DOHH2 (cell line): Measurements from ENCODE around the gene ALOXE3.

Source experiments
- EZH2phosphoT487 ChIP-seq: fragments of 200-600 bp; sonication (generic); IDR thresholded peaks from 2 replicates; pipeline ENCODE4 v1.6.1; 2017; ENCODE audit warnings: borderline replicate concordance, mild to moderate bottlenecking, antibody characterized with exemption, low read length, moderate library complexity, mixed read lengths
- TF ChIP-seq, protein P1 (sequence below): fragments of 200-600 bp; sonication (generic); IDR thresholded peaks from one replicate; pipeline ENCODE4 v1.5.1; 2014; ENCODE audit warnings: antibody characterized with exemption, mild to moderate bottlenecking, low read depth, low read length; ENCODE audit not compliant: poor library complexity, severe bottlenecking

DNA sequence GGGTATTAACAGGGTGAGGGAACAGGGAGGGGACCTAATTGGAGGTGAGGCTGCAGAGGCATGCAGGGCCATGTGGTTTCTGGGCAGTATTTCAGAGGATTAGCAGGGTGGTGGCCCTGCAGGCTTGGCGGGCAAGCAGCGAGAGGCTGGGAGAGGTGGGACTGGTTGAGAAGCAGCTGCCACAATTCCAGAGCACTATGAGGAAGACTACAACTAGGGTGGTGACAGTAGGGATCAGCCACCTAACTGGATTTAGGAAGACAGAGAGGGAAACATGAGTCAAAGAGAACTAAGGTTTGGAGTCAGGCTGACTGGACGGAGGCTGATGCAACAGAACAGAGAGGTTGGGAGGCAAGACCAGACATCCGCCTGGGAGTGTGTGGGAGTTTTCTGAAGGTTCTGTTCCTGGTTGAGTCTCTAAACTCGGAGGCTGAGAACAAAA, 12.3 kb downstream of the ALOXE3 start:
- TF ChIP-seq, protein P1, sequence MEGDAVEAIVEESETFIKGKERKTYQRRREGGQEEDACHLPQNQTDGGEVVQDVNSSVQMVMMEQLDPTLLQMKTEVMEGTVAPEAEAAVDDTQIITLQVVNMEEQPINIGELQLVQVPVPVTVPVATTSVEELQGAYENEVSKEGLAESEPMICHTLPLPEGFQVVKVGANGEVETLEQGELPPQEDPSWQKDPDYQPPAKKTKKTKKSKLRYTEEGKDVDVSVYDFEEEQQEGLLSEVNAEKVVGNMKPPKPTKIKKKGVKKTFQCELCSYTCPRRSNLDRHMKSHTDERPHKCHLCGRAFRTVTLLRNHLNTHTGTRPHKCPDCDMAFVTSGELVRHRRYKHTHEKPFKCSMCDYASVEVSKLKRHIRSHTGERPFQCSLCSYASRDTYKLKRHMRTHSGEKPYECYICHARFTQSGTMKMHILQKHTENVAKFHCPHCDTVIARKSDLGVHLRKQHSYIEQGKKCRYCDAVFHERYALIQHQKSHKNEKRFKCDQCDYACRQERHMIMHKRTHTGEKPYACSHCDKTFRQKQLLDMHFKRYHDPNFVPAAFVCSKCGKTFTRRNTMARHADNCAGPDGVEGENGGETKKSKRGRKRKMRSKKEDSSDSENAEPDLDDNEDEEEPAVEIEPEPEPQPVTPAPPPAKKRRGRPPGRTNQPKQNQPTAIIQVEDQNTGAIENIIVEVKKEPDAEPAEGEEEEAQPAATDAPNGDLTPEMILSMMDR: no peak
- no peak for TF ChIP-seq EZH2phosphoT487
